ENCODE results near the gene ATXN7. TPM values are rescaled to one million over a fixed set of nuclear protein-coding genes. Genes with fewer than 3 reads are reported as not detected.

Gene ATXN7
- total and polyA plus RNA-seq, 10 of the 15 experiments (the other 5 are each of a cell fraction or from before 2014, with no cell fraction given), result 0.83 to 24.6 (median 8.5) TPM

GRCh38 chr3:63863150-63864007 lies at the start of gene ATXN7, which contains the start of gene THOC7 (continued):
- TF ChIP-seq REST (IDR thresholded peaks at IDR 0.05; ENCODE audit: low read depth, low read length) (no peak), POU2F2 (IDR thresholded peaks at IDR 0.05; ENCODE audit: borderline replicate concordance, low read depth, low read length) (no peak), YY1 (IDR thresholded peaks at IDR 0.05; ENCODE audit: low read depth, low read length) (peak; percentile 51; the same call in 1 of the 2 replicates), GABPA (IDR thresholded peaks at IDR 0.05; ENCODE audit: low read depth) (no peak), E4F1 (IDR thresholded peaks at IDR 0.05; ENCODE audit: borderline replicate concordance, partially characterized antibody) (no peak), NRF1 (conservative IDR thresholded peaks at IDR 0.05; ENCODE audit: low read depth, low read length) (no peak), SMARCA5 (IDR thresholded peaks at IDR 0.05) (peak; percentile 66), CHD2 (IDR thresholded peaks at IDR 0.05; ENCODE audit: borderline replicate concordance, low read depth, low read length) (no peak), PAX8 (IDR thresholded peaks at IDR 0.05) (no peak), MLLT1 (IDR thresholded peaks at IDR 0.05) (no peak), GATAD2B (conservative IDR thresholded peaks at IDR 0.05; ENCODE audit: low read depth) (peak; percentile 96), ZNF207 (IDR thresholded peaks at IDR 0.05; ENCODE audit: borderline replicate concordance) (no peak), BHLHE40 (IDR thresholded peaks at IDR 0.05; ENCODE audit: borderline replicate concordance in 1 of 2, low read depth in 2 of 2, low read length in 1 of 2) (peak in 1 of 2 experiments; percentile 76; a peak in 2 of 4 replicates), FOXM1 (IDR thresholded peaks at IDR 0.05; ENCODE audit: low read depth, low read length) (no peak), ZNF274 (IDR thresholded peaks at IDR 0.05; ENCODE audit: insufficient read depth, insufficient read length) (no peak), NKRF (conservative IDR thresholded peaks at IDR 0.05) (peak; percentile 68), CBFB (IDR thresholded peaks at IDR 0.05; ENCODE audit: low read depth) (no peak), SUPT20H (IDR thresholded peaks at IDR 0.05; ENCODE audit: borderline replicate concordance, control insufficient read depth, low read depth, low read length) (no peak), TAF1 (IDR thresholded peaks at IDR 0.05; ENCODE audit: borderline replicate concordance, low read depth, low read length) (peak; percentile 28; the same call in 1 of the 2 replicates), MXI1 (IDR thresholded peaks at IDR 0.05; ENCODE audit: low read depth, low read length) (0 out of 2 replicates have a peak, but pooled peaks have one; percentile 65)

All from GM12878 (cell line).